NOMO-1 treated with dmso at 0.1 percent for 144 hours (cell line): ENCODE measurements around the gene UFD1.

Source experiments
- DNase-seq: peaks from one replicate; lab custom pipeline; 2025; ENCODE audit not compliant: unreplicated experiment; lab: John Stamatoyannopoulos, UW

The UFD1 gene

DNA sequence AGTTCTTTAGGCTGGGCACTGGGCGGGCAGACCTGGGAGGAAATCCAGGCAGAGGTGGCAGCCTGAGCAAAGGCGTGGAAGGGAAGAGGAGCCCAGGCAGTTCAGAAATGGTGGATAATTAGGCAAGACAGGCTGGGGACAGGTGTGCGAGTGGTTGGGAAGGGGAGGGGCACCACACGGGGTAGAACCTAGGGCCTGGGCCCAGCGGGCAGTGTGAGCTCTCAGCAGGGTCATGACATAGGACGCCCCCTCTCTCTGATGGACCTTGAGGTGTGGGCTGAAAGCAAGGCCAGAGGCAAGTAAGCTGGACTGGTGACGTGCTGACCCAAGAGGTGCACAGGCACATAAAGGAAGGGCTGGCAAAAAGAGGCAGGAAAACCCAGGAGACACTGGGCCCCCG is 6.8 kb downstream of the UFD1 start:
- DNase-seq = no peak

DNA sequence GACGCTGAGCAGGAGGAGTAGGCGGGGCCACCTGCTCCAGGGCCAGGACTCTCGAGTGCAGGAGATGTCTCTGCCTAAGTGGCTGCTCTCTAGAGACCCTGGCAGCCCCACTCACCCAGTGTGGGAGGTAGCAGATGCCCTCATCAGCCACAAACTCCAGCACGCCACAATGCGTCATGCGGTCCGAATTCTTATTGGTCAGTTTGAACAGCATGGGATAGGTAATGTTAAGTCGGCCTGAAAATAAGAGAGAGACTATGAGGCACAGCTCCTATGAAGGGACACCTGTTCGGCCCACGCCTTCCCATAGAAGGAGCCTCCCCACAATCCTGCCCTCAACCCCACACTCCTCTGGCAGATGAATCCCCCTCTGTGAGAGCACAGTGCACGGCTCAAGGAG is 7.4 kb downstream of the UFD1 start:
- no peak for DNase-seq

DNA sequence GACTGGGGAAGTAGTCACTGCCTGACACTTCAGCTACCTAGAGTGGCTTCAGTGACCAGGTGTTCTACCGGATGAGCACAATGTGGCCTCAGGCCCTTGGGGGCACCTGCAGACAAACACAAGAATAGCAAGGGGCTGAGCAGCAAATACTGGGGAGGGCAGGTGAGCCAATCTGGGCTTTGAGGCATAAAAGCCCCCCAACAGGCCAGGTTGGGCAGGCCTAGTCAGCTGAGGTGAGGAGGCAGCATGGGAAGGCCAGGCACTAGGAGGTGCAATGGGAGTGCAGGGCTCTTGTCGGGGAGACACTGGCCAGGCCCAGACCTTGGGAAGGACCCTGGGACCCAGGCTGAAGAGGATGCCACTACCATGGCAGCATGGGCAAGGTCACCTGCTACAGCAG is 9.0 kb downstream of the UFD1 start:
- DNase-seq = no peak

DNA sequence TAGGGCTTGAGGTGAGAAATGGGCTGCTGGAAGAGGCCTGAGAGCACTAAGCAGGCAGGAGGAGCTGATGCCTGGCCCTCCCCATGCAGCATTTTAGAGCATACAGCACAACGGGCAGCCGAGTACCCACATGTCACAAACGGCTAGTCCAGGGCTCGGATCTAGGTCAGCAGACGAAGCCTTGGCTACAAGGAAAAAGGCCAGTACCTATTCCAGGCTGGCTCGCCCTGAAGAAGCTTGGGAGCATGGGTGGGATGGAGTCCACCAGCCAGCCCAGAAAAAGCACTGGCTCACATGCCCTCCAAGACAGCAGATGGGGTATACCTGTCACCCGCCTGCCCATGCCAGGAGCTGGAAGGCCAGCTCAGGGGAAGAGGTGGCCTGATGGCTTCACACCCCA is 9.6 kb downstream of the UFD1 start:
- DNase-seq = no peak

DNA sequence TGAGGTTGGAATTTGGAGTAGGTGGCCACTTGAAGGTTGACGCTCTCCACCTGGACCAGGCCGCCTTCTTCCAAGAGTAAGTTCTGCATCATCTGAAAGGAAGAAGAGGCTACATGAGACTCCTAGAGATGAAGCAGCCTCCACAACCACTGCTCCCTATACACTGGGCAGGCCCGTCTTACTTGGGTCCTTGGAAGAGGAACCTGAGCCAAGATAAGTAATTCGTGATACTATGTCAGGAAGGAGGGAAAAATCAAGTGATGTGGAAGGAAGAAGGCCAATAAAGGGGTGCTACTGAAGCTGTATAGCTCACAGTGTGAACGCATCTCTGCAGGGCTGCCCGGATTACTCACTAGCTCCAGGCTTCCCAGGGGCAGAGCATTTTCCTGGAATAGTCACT is 11.1 kb downstream of the UFD1 start:
- no peak for DNase-seq

DNA sequence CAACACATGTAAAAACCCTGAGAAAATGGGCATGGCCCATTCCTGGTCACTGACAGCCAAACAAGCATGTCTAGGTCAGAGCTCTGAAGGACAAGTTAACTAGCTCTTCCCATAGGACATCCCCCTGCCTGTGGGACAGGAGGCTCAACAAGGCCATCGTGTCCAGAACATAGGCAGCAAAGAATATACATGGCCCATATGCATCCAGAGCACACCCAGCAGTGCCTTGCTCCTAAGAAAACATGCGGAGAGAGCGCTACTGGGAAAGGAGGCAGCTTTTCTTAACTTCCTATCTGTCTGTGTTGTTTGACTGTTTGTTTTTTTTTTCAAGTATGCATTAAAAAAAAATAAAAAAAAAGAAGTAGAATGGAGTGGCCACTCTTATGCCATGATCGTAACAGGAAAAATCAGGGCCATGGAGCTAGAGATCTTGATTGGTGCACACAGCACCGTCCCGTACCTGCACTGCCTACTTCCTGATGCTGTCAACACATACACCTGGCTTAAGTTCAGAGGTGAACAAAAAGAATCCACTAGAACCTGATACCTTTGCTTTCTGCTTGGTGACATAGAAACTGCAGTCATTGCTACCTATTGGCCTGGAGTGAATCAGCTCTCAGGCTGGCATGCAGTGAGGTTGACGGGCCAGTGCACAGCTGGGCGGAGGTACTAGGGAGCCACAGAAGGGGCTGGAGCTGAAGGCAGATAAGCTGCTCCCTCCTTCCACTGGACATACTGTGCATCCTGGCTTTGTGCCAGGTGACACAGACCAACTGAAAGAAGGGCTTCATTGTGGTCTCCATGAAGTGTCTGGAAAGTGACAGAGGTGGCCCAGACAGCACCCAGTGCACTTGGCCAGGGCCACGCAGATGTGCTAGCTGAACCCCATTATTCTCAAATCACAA is 11.9 kb downstream of the UFD1 start:
- no peak for DNase-seq

DNA sequence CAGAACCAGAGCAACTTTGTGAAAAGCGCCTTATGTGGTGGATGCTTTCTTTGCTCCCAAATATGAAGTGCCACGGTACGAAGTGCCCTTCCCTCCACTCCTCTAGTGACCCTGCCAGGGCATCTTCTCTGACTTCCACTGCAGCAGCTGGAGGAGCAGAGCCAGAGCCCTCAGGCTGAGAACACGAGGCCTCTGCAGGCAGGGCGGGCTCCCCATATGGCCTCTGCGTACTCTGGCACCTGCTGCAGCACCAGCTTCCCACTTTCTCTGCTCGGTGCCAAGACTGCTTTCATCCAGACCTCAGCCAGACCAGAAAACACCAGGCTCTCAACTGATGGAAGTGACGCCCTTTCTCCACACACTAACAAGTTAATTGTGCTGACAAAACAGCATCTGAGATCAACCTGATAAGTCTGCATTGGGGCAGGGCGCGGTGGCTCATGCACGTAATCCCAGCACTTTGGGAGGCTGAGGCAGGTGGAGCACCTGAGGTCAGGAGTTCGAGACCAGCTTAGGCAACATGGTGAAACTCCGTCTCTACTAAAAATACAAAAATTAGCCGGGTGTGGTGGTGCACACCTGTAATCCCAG is 12.8 kb downstream of the UFD1 start:
- DNase-seq = no peak

DNA sequence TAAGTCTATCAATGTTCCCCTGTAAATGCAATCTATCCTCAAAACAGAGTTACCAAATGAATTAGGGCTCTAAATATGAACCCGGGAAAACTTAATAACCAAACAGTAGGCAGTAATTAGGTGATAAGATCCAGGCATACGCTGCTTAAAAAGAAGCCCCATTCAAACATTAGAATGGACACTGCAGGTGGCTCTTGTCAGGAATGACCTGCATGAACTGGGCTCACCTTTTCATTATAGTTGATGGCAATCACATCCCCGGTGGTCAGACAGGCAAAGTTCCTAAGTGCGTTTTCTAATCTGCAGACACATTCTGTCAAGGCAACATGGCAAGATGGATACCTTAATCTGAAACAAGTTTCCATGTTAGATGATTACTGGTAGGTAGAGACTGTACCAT is 14.0 kb downstream of the UFD1 start:
- no peak for DNase-seq

DNA sequence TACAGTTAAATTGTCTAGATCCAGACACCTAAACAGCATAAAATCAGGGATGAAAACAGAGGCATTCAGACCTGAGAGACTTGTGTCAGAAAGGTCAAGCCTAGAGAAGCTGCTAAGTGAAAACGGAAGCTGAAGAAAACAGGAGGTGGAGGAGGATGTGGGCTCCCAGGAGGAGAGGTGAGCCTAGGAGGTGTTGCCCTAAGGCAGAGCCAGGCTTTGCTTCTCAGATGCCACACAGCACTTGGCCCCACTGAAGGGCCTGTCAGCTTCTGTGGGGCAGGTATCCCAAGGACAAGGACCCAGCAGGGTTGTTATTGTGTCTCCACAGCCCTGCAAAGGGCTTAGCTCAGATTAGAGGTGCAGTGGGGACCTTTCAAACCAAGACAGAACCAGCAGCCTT is 14.4 kb downstream of the UFD1 start:
- no peak for DNase-seq

DNA sequence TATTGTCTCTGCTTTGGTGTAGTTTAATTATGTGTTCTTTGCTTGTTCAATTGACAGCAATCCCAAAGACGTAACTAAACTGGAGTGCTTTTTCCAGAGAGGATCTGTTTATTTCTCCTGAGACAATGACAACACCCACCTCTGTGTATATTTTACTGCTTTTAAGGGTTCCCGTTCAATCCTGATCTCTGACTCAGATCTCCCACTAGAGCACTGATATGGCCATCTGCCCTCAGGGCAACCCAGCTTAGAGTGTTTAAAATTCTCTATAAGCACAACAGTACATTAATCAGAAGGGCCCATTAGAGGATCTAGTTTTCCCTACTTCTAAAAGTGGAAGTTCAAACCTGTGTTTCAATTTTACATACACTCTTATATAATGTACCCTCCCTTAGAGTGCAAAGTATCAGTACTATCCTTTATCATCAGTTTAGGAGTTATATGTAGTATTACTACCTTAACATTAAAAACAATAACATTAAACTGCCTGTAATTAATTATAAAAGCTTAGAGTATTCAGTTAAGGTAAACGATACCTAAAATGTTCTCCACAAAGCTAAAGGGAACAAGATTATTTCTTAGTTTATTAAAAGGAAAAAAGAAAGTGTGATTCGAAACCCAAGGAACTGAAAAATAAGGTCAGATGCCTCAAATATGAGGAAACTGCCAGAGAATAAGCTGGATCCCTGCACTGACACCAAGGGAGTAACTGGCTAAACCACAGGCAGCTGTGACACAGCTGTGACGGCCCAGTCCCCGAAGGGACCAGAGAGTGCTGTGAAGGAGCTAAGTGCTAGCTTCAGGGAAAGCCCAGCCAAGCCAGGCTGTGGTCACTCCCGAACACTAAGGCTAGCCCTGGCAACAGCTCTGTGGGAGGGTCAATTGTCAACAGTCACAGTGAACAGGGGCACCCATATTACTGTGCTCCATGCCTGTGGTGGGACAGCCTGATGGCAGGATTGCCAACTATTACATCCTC is 15.2 kb downstream of the UFD1 start:
- no peak for DNase-seq

DNA sequence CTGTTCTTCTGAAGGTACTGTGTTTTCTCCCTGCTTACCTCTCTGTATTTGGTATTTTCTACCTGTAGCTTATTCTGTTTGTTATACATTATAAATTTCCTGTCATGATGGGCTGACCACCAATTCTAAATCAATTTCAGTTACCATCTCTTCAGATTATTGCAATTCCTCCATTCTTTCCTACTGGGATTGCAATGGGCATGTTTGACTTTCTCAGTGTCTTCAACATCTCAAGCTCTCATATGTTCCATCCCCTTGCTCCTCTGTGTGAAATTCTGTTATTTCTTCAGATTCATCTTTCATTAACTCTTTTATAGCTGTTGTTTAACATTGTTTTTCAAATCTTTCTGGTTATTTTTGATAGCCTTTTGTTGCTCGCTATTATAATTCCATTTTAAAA is 16.0 kb downstream of the UFD1 start:
- DNase-seq = no peak

DNA sequence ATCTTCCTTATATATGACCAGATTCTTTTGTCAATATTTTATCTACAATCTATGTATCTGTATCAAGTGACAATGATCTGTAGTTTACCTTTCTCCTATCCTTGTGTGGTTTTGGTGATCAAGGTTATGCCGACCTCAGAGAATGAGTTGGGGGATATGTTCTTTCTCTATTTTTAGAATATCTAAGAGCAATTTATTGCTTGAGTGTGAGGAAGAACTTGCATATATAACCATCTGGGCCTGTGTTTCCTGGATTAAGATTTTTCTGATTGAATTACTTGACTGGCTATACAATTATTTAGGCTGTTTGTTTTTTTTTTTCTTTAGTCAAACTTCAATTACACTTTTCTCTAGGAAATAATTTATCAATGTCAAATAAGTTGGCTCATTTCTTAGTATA is 17.5 kb downstream of the UFD1 start:
- DNase-seq = no peak

DNA sequence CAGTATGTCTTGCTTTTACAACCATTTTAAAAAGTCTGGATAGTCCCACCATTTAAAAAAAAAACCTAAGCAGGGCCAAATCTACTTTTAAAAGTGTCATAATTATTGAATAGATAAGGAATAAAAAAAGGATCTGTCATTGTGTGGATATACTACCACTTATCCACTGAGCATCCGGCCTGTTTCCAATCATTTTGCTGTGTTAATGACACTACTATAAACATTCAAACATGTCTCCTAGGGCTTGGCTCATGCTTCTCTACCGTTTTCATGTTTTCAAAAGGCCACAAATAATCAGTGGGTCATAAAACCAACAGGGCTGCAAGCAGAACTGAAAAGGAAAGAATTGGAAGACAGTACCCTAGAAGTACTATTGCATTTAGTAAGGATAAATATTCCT is 19.0 kb downstream of the UFD1 start:
- DNase-seq = no peak

DNA sequence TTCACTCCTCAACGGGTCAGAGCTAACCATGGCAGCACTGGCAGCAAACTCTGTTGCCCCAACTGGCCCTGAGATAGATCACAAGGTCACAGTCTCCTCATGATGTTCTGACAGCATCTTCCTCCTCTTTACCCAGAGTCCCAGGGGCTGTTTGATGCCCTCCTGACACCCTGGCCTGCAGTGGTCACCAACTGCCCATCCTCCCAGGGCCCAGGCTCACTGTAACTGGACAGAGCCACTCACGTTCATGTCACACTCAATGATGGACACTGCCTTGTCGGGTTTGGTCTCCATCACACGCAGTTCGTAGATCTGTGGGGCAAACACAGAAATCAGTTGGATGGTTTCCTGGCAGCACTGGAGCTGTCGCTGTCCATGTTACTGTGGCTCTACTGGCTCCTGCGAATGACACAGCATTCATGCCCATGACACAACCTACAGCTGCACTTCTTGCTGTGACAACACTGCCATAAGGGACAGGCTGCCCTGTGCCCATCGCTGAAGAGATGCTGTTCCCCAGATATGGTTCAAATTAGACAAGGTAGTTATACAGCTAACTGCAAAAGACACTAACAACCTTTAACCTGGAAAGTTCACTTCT is 21.1 kb downstream of the UFD1 start:
- no peak for DNase-seq

DNA sequence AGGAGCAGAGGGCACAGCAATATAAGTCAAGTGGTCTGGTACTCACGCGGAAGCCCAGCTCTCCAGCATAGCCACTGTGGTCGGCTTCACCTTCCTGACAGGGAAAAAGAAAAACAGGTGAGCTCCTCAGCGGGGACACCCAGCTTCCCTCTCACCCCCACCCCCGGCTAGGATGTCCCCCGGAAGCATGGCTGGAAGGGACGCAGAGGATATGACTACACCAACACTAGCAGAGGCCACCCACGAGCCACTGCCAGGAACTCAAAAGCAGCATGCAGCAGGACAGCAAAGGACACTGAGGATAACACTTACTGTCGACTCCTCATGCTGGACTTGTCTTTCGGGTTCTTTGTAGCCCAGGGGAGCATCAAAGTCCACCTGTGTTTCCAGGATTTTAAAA is 22.5 kb downstream of the UFD1 start:
- no peak for DNase-seq

DNA sequence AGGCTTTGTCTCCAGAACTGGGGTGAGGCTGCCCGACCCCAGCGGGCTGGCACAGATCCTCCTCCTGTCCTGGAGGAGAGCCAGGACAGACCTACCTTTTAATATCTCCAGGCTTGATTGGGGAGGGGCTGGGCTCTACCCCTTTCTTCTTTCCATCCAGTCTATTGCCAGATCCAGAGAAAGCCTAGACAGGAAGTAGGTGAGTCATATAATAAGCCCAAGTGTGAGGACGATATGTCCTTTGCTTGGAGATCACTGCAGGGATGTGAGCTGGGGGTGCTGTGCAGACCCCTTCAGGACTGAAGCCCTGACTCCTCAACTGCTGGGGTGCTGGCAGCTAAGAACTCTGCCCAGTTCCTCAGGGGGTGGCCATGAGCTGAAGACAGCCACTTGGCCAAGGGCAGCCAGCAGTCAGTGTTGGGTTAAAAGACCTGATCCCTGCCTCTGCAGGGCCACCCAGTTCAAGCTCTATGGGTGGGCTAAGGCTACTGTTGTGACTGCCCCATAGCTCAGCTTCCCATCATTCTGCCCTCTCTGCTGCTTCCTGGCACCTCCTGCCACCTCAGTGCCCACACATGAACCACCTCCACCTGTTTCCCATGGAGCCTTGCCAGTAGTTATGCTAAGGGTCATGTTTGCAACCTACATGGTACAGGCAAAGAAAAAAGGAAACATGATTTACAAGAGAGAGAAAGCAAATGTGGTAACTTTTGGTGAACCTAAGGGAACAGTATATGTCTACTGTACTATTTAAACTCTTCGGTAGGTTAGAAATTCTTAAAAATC is 23.2 kb downstream of the UFD1 start:
- no peak for DNase-seq

DNA sequence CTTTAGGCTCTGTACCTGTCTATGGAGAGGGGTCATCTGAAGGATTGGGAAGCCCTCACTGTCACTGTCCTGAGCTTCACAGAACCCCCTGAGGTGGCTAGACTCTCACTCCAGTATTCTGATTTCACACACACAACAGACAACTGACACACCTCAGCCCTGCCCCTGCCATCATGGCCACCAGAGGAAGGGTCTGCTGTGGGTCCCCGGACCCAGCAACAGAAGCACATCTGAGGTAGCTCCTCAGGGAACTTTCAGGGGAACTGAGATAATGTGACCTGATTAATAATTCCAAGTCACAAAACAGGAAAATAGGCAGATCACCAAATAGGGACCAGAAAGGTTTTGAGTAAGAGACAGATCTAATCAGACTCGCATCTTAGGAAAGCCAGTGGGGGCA is 24.0 kb downstream of the UFD1 start:
- no peak for DNase-seq

DNA sequence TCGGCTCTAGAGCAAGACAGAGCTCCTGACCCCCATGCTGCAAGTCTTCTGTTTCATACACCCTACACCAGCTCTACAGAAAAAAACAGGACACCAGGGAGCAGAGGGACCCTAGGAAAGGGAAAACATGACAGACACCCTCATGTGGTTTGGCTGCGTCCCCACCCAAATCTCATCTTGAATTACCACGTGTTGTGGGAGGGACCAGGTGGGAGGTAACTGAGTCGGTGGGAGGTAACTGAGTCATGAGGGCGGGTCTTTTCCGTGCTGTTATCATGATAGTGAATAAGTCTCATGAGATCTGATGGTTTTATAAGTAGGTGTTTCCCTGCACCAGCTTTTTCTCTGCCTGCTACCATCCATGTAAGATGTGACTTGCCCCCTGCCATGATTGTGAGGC is 24.8 kb downstream of the UFD1 start:
- DNase-seq = no peak

DNA sequence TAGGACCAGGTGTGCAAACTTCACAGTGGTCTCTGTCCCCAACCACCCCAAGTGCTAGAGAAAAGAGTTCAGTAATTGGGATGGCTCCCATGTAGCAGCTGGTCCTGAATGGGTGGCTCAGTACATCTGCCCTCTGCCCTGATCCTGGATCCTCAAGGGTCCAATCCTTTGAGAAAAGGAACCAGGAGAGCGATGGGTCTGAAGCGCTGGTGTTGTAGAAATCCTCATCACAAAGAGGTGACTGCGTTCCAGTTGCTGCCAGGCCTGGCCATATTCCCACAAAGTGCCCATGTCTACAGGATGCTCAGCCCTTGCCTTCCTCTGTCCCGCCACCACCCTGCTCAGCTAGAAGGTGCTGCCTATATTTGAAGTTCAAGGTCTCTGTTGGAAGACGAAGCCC is 25.3 kb downstream of the UFD1 start:
- no peak for DNase-seq

DNA sequence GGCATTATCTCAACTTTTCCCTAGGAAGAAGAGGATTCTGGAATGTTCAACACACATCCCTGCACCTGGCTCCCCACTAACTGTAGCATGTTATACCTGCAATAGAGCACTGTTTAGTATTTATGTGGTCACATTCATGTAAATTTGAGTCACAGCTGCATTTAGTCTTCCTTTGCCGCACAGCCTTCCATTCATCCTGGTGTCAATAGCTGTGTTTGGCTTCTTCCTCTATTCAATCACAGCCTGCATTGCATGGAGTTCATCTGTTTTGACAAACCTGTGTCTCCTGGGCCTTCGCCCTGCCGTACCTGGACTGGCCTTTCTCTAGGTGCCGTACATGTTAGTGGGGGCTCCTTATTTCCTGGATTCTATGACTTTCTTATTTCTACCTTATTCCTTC is 27.4 kb downstream of the UFD1 start:
- DNase-seq = no peak
